Activated T-helper 1 cell treated with anti-CD3 and anti-CD28 coated beads, Interleukin-12 subunit alpha, Interleukin-12 subunit beta, Interleukin-2, Interleukin-4 antibody, amounts not matched to agents 30 ng/mL and 10 ng/mL and 1 ng/mL, durations not matched to agents 14 hours and 24 hours and 36 hours (primary cell): ENCODE data around the gene YRDC. TPM values are rescaled to one million over a fixed set of nuclear protein-coding genes. Genes with fewer than 3 reads are reported as not detected.
"Not testable (repeated sequence)": the region's sequence is repeated elsewhere in the genome, so short reads cannot be mapped to it uniquely, and the experiment has no call there.

Source experiments
- DNase-seq: peaks from one replicate; pipeline ENCODE4 v3.0.0; 2021; ENCODE audit warnings: low spot score
- H3K27ac Mint-ChIP-seq: one replicate; pipeline ENCODE4 v1.8.0; 2021; ENCODE audit warnings: mild to moderate bottlenecking, mixed read lengths
- H3K27me3 Mint-ChIP-seq: one replicate; pipeline ENCODE4 v1.8.0; 2022; ENCODE audit warnings: mild to moderate bottlenecking, moderate library complexity, mixed read lengths; ENCODE audit not compliant: insufficient read depth
- H3K36me3 Mint-ChIP-seq: one replicate; pipeline ENCODE4 v1.8.0; 2021; ENCODE audit warnings: low read depth, mixed read lengths
- H3K4me1 Mint-ChIP-seq: one replicate; pipeline ENCODE4 v1.8.0; 2021; ENCODE audit warnings: low read depth, mixed read lengths
- H3K4me3 Mint-ChIP-seq: one replicate; pipeline ENCODE4 v1.8.0; 2021; ENCODE audit warnings: mild to moderate bottlenecking, moderate library complexity, mixed read lengths
- H3K9me3 Mint-ChIP-seq: one replicate; pipeline ENCODE4 v1.8.0; 2021; ENCODE audit warnings: mixed read lengths
- intact Hi-C: fragments of 100-400 bp; cut with micrococcal nuclease; formaldehyde crosslinking; loops from one replicate; pipeline ENCODE4 v1.15.1; 2024
- total RNA-seq: library from RNA; stranded (reverse); gene quantifications from 2 replicates; pipeline ENCODE4 v1.2.3, GENCODE V29; 2022

The YRDC gene
- total RNA-seq, 1 donor from 2014 or later, result 73.9 TPM

- H3K9me3 Mint-ChIP-seq, result no peaks in the 10 kb centered on the region
- H3K4me1 Mint-ChIP-seq, result peaks cover 2% of the 10 kb centered on the region
- H3K27me3 Mint-ChIP-seq, result peaks cover 13% of the 10 kb centered on the region
- intact Hi-C loops, result no loop called here
- no peak overlapping the region for H3K4me3 Mint-ChIP-seq
- no peak for DNase-seq
- no peaks in the 10 kb centered on the region for H3K36me3 Mint-ChIP-seq
- no peak overlapping the region for H3K27ac Mint-ChIP-seq
Measured at GRCh38 chr1:37782491-37782890, 25.5 kb downstream of the YRDC start.

- Mint-ChIP-seq H3K36me3 (no peaks in the 10 kb centered on the region), H3K4me1 (peaks cover 12% of the 10 kb centered on the region), H3K4me3 (no peak overlapping the region), H3K9me3 (no peaks in the 10 kb centered on the region), H3K27me3 (peaks cover 13% of the 10 kb centered on the region), H3K27ac (no peak overlapping the region)
- no peak for DNase-seq
- intact Hi-C loops, result no loop called here
Measured at GRCh38 chr1:37778654-37779053, 29.4 kb downstream of the YRDC start.

- DNase-seq, result no peak
Measured at GRCh38 chr1:37776946-37777516, 31.0 kb downstream of the YRDC start.

GRCh38 chr1:37771440-37771839, 36.6 kb downstream of the YRDC start:
- DNase-seq, H3K9me3 Mint-ChIP-seq, intact Hi-C loops, H3K36me3 Mint-ChIP-seq, H3K4me3 Mint-ChIP-seq, H3K4me1 Mint-ChIP-seq, H3K27ac Mint-ChIP-seq: not testable (repeated sequence)
- peaks cover 31% of the 10 kb centered on the region for H3K27me3 Mint-ChIP-seq

More at GRCh38 chr1:37776946-37777516, 31.0 kb downstream of the YRDC start:
- intact Hi-C loops, result loop anchor here (2.0 kb wide), 1 partner anchor 34 kb away; no protein-coding TSS in a partner anchor
- H3K27ac Mint-ChIP-seq, result no peak overlapping the region
- no peak overlapping the region for H3K4me3 Mint-ChIP-seq
- H3K27me3 Mint-ChIP-seq, result peaks cover 13% of the 10 kb centered on the region
- H3K36me3 Mint-ChIP-seq, result no peaks in the 10 kb centered on the region
- H3K9me3 Mint-ChIP-seq, result no peaks in the 10 kb centered on the region
- H3K4me1 Mint-ChIP-seq, result peaks cover 12% of the 10 kb centered on the region

- Mint-ChIP-seq H3K27ac (no peak overlapping the region), H3K27me3 (peaks cover 67% of the 10 kb centered on the region), H3K36me3 (peaks cover 2% of the 10 kb centered on the region), H3K4me3 (no peak overlapping the region), H3K4me1 (peaks cover 12% of the 10 kb centered on the region), H3K9me3 (no peaks in the 10 kb centered on the region)
- no peak for DNase-seq
- intact Hi-C loops, result loop anchor here (2.0 kb wide), 1 partner anchor 27 kb away; no protein-coding TSS in a partner anchor
Measured at GRCh38 chr1:37767488-37767887, 40.5 kb downstream of the YRDC start.

GRCh38 chr1:37765916-37766664, 41.9 kb downstream of the YRDC start:
- Mint-ChIP-seq H3K4me1 (peaks cover 12% of the 10 kb centered on the region), H3K27ac (no peak overlapping the region), H3K4me3 (no peak overlapping the region), H3K27me3 (peaks cover 70% of the 10 kb centered on the region), H3K36me3 (peaks cover 2% of the 10 kb centered on the region), H3K9me3 (no peaks in the 10 kb centered on the region)
- no peak for DNase-seq
- intact Hi-C loops, result loop anchor here (2.0 kb wide), 1 partner anchor 29 kb away; no protein-coding TSS in a partner anchor

- intact Hi-C loops, result no loop called here
- peaks cover 2% of the 10 kb centered on the region for H3K36me3 Mint-ChIP-seq
- peaks cover 62% of the 10 kb centered on the region for H3K27me3 Mint-ChIP-seq
- peaks cover 12% of the 10 kb centered on the region for H3K4me1 Mint-ChIP-seq
- H3K9me3 Mint-ChIP-seq, result no peaks in the 10 kb centered on the region
- H3K4me3 Mint-ChIP-seq, result no peak within 1 kb of the TSS
- DNase-seq, result no peak
- H3K27ac Mint-ChIP-seq, result peak within 1 kb of the TSS; percentile 18
Measured at GRCh38 chr1:37764888-37765441, 43.0 kb downstream of the YRDC start, which contains the start of gene EPHA10. Gene EPHA10 (minus strand): TSS chr1:37765120. CDS start chr1:37765066, 54 bp downstream.

GRCh38 chr1:37764414-37764825, 43.6 kb downstream of the YRDC start:
- peaks cover 12% of the 10 kb centered on the region for H3K4me1 Mint-ChIP-seq
- H3K27ac Mint-ChIP-seq, result peak overlapping the region; percentile 18
- peak; percentile 29 for DNase-seq
- H3K36me3 Mint-ChIP-seq, result peaks cover 2% of the 10 kb centered on the region
- intact Hi-C loops, result no loop called here
- peaks cover 60% of the 10 kb centered on the region for H3K27me3 Mint-ChIP-seq
- H3K4me3 Mint-ChIP-seq, result no peak overlapping the region
- H3K9me3 Mint-ChIP-seq, result no peaks in the 10 kb centered on the region

- intact Hi-C loops, result no loop called here
- Mint-ChIP-seq H3K27ac (no peak overlapping the region), H3K27me3 (peaks cover 57% of the 10 kb centered on the region), H3K9me3 (no peaks in the 10 kb centered on the region), H3K4me3 (no peak overlapping the region), H3K36me3 (peaks cover 2% of the 10 kb centered on the region), H3K4me1 (peaks cover 12% of the 10 kb centered on the region)
- no peak for DNase-seq
Measured at GRCh38 chr1:37763791-37764413, 44.1 kb downstream of the YRDC start.

- H3K4me3 Mint-ChIP-seq, result no peak overlapping the region
Measured at GRCh38 chr1:37762516-37762915, 45.5 kb downstream of the YRDC start.

GRCh38 chr1:37761416-37762095, 46.5 kb downstream of the YRDC start:
- H3K4me1 Mint-ChIP-seq, result peaks cover 11% of the 10 kb centered on the region

More at GRCh38 chr1:37762516-37762915, 45.5 kb downstream of the YRDC start:
- H3K27ac Mint-ChIP-seq, result no peak overlapping the region
- peaks cover 51% of the 10 kb centered on the region for H3K27me3 Mint-ChIP-seq
- H3K9me3 Mint-ChIP-seq, result no peaks in the 10 kb centered on the region
- no peak for DNase-seq
- H3K4me1 Mint-ChIP-seq, result peaks cover 12% of the 10 kb centered on the region
- intact Hi-C loops, result no loop called here
- peaks cover 2% of the 10 kb centered on the region for H3K36me3 Mint-ChIP-seq

GRCh38 chr1:37759451-37759850, 48.6 kb downstream of the YRDC start:
- DNase-seq, result no peak
- intact Hi-C loops, result no loop called here
- Mint-ChIP-seq H3K36me3 (peaks cover 2% of the 10 kb centered on the region), H3K4me3 (no peak overlapping the region), H3K27ac (no peak overlapping the region), H3K27me3 (peaks cover 31% of the 10 kb centered on the region), H3K4me1 (peaks cover 8% of the 10 kb centered on the region), H3K9me3 (no peaks in the 10 kb centered on the region)

More at GRCh38 chr1:37761416-37762095, 46.5 kb downstream of the YRDC start:
- no peak for DNase-seq
- peaks cover 42% of the 10 kb centered on the region for H3K27me3 Mint-ChIP-seq
- intact Hi-C loops, result no loop called here
- peaks cover 2% of the 10 kb centered on the region for H3K36me3 Mint-ChIP-seq
- no peak overlapping the region for H3K27ac Mint-ChIP-seq
- no peaks in the 10 kb centered on the region for H3K9me3 Mint-ChIP-seq
- no peak overlapping the region for H3K4me3 Mint-ChIP-seq
